ENCODE results near the gene NCAPH2.

The NCAPH2 gene

GRCh38 chr22:50572965-50573364 lies 64.9 kb downstream of the NCAPH2 start:
- Histone ChIP-seq H3K4me3 (ENCODE audit: low read length) (no peak overlapping the region), H3K36me3 (replicated peaks; ENCODE audit: low read depth, low read length) (peaks cover 4% of the 10 kb centered on the region), H3K79me2 (ENCODE audit: low read length) (no peaks in the 10 kb centered on the region), H2AFZ (ENCODE audit: low read depth, low read length) (no peak overlapping the region), H4K20me1 (ENCODE audit: insufficient read depth, low read length) (no peaks in the 10 kb centered on the region), H3K27me3 (ENCODE audit: low read depth, low read length) (no peaks in the 10 kb centered on the region), H3K27ac (ENCODE audit: low read length) (no peak overlapping the region), H3K9me3 (ENCODE audit: insufficient read depth, low read length) (no peaks in the 10 kb centered on the region), H3K4me2 (ENCODE audit: low read length) (no peak overlapping the region), H3K4me1 (ENCODE audit: low read length) (no peaks in the 10 kb centered on the region), H3K9ac (ENCODE audit: low read length) (no peak overlapping the region)
- no peak for TF ChIP-seq CTCF (IDR thresholded peaks at IDR 0.05; ENCODE audit: low read depth, low read length)
- TF ChIP-seq EZH2phosphoT487 (IDR thresholded peaks at IDR 0.05; ENCODE audit: low read depth), result no peak

GRCh38 chr22:50573491-50574382 lies 65.7 kb downstream of the NCAPH2 start:
- H3K4me3 ChIP-seq (ENCODE audit: low read length), result no peak overlapping the region
- TF ChIP-seq CTCF (IDR thresholded peaks at IDR 0.05; ENCODE audit: low read depth, low read length), result no peak
- H3K36me3 ChIP-seq (replicated peaks; ENCODE audit: low read depth, low read length), result peaks cover 4% of the 10 kb centered on the region
- H3K9me3 ChIP-seq (ENCODE audit: insufficient read depth, low read length), result no peaks in the 10 kb centered on the region
- H3K79me2 ChIP-seq (ENCODE audit: low read length), result no peaks in the 10 kb centered on the region
- no peak overlapping the region for H3K9ac ChIP-seq (ENCODE audit: low read length)
- H3K4me1 ChIP-seq (ENCODE audit: low read length), result no peaks in the 10 kb centered on the region
- no peak overlapping the region for H3K27ac ChIP-seq (ENCODE audit: low read length)
- no peak overlapping the region for H2AFZ ChIP-seq (ENCODE audit: low read depth, low read length)
- H3K27me3 ChIP-seq (ENCODE audit: low read depth, low read length), result no peaks in the 10 kb centered on the region
- no peaks in the 10 kb centered on the region for H4K20me1 ChIP-seq (ENCODE audit: insufficient read depth, low read length)
- no peak overlapping the region for H3K4me2 ChIP-seq (ENCODE audit: low read length)

GRCh38 chr22:50574383-50574755 lies 66.3 kb downstream of the NCAPH2 start:
- H2AFZ ChIP-seq (ENCODE audit: low read depth, low read length), result no peak overlapping the region
- H3K36me3 ChIP-seq (replicated peaks; ENCODE audit: low read depth, low read length), result peaks cover 4% of the 10 kb centered on the region
- H3K4me2 ChIP-seq (ENCODE audit: low read length), result no peak overlapping the region
- H3K9ac ChIP-seq (ENCODE audit: low read length), result no peak overlapping the region
- TF ChIP-seq CTCF (IDR thresholded peaks at IDR 0.05; ENCODE audit: low read depth, low read length), result no peak
- TF ChIP-seq EZH2phosphoT487 (IDR thresholded peaks at IDR 0.05; ENCODE audit: low read depth), result no peak
- no peak overlapping the region for H3K27ac ChIP-seq (ENCODE audit: low read length)
- H3K79me2 ChIP-seq (ENCODE audit: low read length), result no peaks in the 10 kb centered on the region
- H3K4me3 ChIP-seq (ENCODE audit: low read length), result no peak overlapping the region
- H3K4me1 ChIP-seq (ENCODE audit: low read length), result no peaks in the 10 kb centered on the region
- H3K27me3 ChIP-seq (ENCODE audit: low read depth, low read length), result no peaks in the 10 kb centered on the region
- no peaks in the 10 kb centered on the region for H3K9me3 ChIP-seq (ENCODE audit: insufficient read depth, low read length)
- no peaks in the 10 kb centered on the region for H4K20me1 ChIP-seq (ENCODE audit: insufficient read depth, low read length)
